Measurements from ENCODE around the gene SOX1. TPM values are rescaled to one million over a fixed set of nuclear protein-coding genes. Genes with fewer than 3 reads are reported as not detected.

Gene SOX1
- total and polyA plus RNA-seq, 4 donors = not detected

DNA sequence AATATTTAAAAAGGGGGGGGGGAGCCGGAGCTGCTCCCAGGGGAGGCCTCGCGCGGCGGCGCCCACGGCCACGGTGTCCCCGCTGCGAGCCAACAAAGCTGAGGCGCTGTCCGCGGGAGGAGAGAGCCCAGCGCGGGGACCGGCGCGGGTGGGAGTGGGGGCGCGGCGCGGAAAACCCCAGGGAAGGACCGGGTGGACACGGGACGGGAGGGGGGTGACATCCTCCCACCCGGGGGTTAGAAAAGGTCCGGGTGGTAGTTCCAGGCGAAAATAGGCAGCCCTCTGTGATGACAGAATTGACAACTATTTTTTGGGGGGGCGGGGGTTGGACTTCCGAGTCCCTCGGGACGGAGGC is 11.1 kb upstream of the SOX1 start:
- H3K27ac ChIP-seq (ENCODE audit: low read depth in 1 of 2, low read length in 2 of 2) = no peak overlapping the region

More for the DNA sequence above, 11.1 kb upstream of the SOX1 start:
- Histone ChIP-seq H3K9ac (ENCODE audit: low read depth in 1 of 2, low read length in 2 of 2) (no peak overlapping the region), H3K27me3 (ENCODE audit: control insufficient read depth in 4 of 4, insufficient read depth in 4 of 4, low read length in 3 of 4) (peaks cover 2 to 45% (median 22%) of the 10 kb centered on the region in 4 donors), H3K9me3 (ENCODE audit: control insufficient read depth in 4 of 4, low read length in 3 of 4) (no peaks in the 10 kb centered on the region), H3K4me1 (ENCODE audit: control insufficient read depth in 4 of 4, insufficient read depth in 4 of 4, low read length in 3 of 4) (peaks cover 0 to 24% (median 16%) of the 10 kb centered on the region in 4 donors), H3K36me3 (ENCODE audit: control insufficient read depth in 4 of 4, insufficient read depth in 3 of 4, low read depth in 1 of 4, low read length in 3 of 4) (no peaks in the 10 kb centered on the region), H3K4me3 (ENCODE audit: low read depth in 1 of 3, low read length in 3 of 3) (no peak overlapping the region)
- WGBS = 7% methylated on average over 32 of the region's 32 CpGs
- TF ChIP-seq YY1 (IDR thresholded peaks at IDR 0.05) = no peak
- TF ChIP-seq FOXA2 (IDR thresholded peaks at IDR 0.05) = no peak
- no peak for TF ChIP-seq SP1 (IDR thresholded peaks at IDR 0.05)
- TF ChIP-seq JUND (IDR thresholded peaks at IDR 0.05) = no peak
- TF ChIP-seq, protein P1, sequence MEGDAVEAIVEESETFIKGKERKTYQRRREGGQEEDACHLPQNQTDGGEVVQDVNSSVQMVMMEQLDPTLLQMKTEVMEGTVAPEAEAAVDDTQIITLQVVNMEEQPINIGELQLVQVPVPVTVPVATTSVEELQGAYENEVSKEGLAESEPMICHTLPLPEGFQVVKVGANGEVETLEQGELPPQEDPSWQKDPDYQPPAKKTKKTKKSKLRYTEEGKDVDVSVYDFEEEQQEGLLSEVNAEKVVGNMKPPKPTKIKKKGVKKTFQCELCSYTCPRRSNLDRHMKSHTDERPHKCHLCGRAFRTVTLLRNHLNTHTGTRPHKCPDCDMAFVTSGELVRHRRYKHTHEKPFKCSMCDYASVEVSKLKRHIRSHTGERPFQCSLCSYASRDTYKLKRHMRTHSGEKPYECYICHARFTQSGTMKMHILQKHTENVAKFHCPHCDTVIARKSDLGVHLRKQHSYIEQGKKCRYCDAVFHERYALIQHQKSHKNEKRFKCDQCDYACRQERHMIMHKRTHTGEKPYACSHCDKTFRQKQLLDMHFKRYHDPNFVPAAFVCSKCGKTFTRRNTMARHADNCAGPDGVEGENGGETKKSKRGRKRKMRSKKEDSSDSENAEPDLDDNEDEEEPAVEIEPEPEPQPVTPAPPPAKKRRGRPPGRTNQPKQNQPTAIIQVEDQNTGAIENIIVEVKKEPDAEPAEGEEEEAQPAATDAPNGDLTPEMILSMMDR (IDR thresholded peaks at IDR 0.05; ENCODE audit: low read depth, low read length, missing input control) = no peak
- TF ChIP-seq, protein P2, sequence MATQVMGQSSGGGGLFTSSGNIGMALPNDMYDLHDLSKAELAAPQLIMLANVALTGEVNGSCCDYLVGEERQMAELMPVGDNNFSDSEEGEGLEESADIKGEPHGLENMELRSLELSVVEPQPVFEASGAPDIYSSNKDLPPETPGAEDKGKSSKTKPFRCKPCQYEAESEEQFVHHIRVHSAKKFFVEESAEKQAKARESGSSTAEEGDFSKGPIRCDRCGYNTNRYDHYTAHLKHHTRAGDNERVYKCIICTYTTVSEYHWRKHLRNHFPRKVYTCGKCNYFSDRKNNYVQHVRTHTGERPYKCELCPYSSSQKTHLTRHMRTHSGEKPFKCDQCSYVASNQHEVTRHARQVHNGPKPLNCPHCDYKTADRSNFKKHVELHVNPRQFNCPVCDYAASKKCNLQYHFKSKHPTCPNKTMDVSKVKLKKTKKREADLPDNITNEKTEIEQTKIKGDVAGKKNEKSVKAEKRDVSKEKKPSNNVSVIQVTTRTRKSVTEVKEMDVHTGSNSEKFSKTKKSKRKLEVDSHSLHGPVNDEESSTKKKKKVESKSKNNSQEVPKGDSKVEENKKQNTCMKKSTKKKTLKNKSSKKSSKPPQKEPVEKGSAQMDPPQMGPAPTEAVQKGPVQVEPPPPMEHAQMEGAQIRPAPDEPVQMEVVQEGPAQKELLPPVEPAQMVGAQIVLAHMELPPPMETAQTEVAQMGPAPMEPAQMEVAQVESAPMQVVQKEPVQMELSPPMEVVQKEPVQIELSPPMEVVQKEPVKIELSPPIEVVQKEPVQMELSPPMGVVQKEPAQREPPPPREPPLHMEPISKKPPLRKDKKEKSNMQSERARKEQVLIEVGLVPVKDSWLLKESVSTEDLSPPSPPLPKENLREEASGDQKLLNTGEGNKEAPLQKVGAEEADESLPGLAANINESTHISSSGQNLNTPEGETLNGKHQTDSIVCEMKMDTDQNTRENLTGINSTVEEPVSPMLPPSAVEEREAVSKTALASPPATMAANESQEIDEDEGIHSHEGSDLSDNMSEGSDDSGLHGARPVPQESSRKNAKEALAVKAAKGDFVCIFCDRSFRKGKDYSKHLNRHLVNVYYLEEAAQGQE (IDR thresholded peaks at IDR 0.05) = no peak
- TF ChIP-seq FOXA1 (IDR thresholded peaks at IDR 0.05) = no peak
- TF ChIP-seq, protein P3, sequence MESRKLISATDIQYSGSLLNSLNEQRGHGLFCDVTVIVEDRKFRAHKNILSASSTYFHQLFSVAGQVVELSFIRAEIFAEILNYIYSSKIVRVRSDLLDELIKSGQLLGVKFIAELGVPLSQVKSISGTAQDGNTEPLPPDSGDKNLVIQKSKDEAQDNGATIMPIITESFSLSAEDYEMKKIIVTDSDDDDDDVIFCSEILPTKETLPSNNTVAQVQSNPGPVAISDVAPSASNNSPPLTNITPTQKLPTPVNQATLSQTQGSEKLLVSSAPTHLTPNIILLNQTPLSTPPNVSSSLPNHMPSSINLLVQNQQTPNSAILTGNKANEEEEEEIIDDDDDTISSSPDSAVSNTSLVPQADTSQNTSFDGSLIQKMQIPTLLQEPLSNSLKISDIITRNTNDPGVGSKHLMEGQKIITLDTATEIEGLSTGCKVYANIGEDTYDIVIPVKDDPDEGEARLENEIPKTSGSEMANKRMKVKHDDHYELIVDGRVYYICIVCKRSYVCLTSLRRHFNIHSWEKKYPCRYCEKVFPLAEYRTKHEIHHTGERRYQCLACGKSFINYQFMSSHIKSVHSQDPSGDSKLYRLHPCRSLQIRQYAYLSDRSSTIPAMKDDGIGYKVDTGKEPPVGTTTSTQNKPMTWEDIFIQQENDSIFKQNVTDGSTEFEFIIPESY (IDR thresholded peaks at IDR 0.05) = no peak
- no peak for TF ChIP-seq HNF4G (IDR thresholded peaks at IDR 0.05)
- no peak for TF ChIP-seq TAF1 (conservative IDR thresholded peaks at IDR 0.05)
- no peak for TF ChIP-seq EGR1 (IDR thresholded peaks at IDR 0.05; ENCODE audit: low read depth in 2 of 2)
- no peak for TF ChIP-seq RXRA (IDR thresholded peaks at IDR 0.05)
- no peak for TF ChIP-seq HNF4A (conservative IDR thresholded peaks at IDR 0.05)
- TF ChIP-seq, protein P4, sequence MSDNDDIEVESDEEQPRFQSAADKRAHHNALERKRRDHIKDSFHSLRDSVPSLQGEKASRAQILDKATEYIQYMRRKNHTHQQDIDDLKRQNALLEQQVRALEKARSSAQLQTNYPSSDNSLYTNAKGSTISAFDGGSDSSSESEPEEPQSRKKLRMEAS (IDR thresholded peaks at IDR 0.05) = no peak
- no peak for TF ChIP-seq NR2F2 (IDR thresholded peaks at IDR 0.05)
- no peak for TF ChIP-seq GABPA (IDR thresholded peaks at IDR 0.05 in 1 of 2, conservative IDR thresholded peaks at IDR 0.05 in 1 of 2)
- TF ChIP-seq RAD21 (IDR thresholded peaks at IDR 0.05) = no peak
- TF ChIP-seq, protein P5, sequence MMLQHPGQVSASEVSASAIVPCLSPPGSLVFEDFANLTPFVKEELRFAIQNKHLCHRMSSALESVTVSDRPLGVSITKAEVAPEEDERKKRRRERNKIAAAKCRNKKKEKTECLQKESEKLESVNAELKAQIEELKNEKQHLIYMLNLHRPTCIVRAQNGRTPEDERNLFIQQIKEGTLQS (IDR thresholded peaks at IDR 0.05) = no peak
- no peak for DNase-seq (ENCODE audit: low spot score)
